AG04449 (cell line): ENCODE data around the gene THOC5.
A peak's percentile ranks its signal among the peaks of the same experiment; 100 is the strongest.

Experiments used
- CTCF ChIA-PET: fragments of 350-600 bp; formaldehyde crosslinking; extraction: SDS; loops from one replicate; lab custom pipeline; 2021; ENCODE audit warnings: antibody characterized with exemption; lab: Yijun Ruan, JAX
- POLR2A ChIA-PET: fragments of 400-600, 350-600 bp; formaldehyde crosslinking; extraction: SDS; loops from one replicate; lab custom pipeline; 2020; ENCODE audit warnings: antibody characterized with exemption, inconsistent platforms; lab: Yijun Ruan, JAX
- DNase-seq: peaks from one replicate; pipeline ENCODE4 v3.0.0-alpha.2; 2010; ENCODE audit warnings: low read depth, low spot score
- H3K4me3 ChIP-seq: 2 replicates; pipeline ENCODE4 v1.5.1; 2011; ENCODE audit warnings: low read depth, mild to moderate bottlenecking, control low read depth, low read length
- TF ChIP-seq, protein P1 (sequence below): IDR thresholded peaks from one replicate; pipeline ENCODE4 v1.5.1; 2011; ENCODE audit warnings: mild to moderate bottlenecking, moderate library complexity, low read length, control low read depth, inconsistent platforms; ENCODE audit not compliant: insufficient read depth; ENCODE audit errors: missing control alignments

Gene THOC5

DNA sequence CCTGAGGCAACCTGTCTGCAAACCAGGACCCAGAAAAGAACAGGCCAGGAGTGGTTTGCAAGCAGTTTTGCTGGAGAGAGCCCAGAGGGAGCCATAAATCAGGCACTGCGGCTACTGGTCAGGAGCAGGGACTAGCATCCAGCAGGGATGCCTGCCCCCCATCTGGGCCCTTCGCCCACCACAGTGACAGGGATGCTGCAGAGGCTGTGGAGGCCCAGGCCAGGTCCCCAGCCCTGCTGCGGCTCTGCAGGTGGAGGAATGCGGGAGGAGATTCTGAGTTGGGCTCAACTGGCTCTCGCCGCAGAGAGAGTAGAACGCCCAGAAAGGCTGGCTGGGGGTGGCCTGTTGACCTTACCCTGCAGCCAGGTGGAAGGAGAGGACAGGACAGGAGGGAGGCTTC lies 89.9 kb downstream of the THOC5 start:
- no peak for DNase-seq
- POLR2A ChIA-PET, result no interaction called here
- CTCF ChIA-PET, result no interaction called here
- TF ChIP-seq, protein P1, sequence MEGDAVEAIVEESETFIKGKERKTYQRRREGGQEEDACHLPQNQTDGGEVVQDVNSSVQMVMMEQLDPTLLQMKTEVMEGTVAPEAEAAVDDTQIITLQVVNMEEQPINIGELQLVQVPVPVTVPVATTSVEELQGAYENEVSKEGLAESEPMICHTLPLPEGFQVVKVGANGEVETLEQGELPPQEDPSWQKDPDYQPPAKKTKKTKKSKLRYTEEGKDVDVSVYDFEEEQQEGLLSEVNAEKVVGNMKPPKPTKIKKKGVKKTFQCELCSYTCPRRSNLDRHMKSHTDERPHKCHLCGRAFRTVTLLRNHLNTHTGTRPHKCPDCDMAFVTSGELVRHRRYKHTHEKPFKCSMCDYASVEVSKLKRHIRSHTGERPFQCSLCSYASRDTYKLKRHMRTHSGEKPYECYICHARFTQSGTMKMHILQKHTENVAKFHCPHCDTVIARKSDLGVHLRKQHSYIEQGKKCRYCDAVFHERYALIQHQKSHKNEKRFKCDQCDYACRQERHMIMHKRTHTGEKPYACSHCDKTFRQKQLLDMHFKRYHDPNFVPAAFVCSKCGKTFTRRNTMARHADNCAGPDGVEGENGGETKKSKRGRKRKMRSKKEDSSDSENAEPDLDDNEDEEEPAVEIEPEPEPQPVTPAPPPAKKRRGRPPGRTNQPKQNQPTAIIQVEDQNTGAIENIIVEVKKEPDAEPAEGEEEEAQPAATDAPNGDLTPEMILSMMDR, result no peak
- no peak overlapping the region for H3K4me3 ChIP-seq

DNA sequence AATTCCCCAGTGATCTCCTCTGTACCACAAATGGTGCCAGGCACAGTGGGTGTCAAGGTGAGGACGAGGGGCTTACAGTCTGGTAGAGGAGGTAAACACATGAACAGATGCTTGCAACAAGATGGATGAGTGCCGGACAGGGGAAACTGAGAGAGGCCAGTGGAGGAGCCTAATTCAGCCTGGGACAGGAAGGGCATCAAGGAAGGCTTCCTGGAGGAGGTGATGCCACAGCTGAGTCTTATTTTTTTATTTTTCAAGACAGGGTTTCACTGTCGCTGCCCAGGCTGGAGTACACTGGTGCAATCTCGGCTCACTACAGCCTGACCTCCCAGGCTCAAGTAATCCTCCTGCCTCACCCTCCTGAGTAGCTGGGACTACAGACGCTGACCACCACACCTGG lies 92.3 kb downstream of the THOC5 start:
- CTCF ChIA-PET, result interaction anchor here (1.2 to 1.6 kb wide), 2 partner anchors 9 to 93 kb away, joined by 3 read pairs; partner anchors contain the start of gene THOC5
- DNase-seq, result no peak
- TF ChIP-seq, protein P1, result no peak
- H3K4me3 ChIP-seq, result no peak overlapping the region
- POLR2A ChIA-PET, result no interaction called here

DNA sequence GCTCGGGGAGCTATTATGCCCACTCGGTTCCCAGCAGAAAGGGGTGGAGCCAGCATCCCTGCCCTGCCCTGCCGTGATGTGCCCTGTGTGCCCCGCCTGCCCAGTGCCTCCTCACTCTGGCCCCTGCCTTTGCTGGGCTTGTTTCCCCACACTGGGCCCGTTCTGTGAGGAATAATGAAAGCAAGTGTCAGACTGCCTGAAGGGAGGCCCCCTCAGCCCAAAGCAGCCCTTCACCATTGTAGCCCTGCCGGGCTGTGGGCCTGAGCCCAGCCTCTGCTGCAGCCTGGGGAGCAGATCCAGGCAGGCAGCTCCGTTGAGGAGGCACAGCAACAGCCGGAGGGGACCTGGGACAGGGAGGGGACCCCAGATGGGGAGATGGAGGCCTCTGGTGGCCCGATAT lies 93.8 kb downstream of the THOC5 start:
- TF ChIP-seq, protein P1, result no peak
- CTCF ChIA-PET, result no interaction called here
- no peak overlapping the region for H3K4me3 ChIP-seq
- no peak for DNase-seq
- POLR2A ChIA-PET, result no interaction called here

DNA sequence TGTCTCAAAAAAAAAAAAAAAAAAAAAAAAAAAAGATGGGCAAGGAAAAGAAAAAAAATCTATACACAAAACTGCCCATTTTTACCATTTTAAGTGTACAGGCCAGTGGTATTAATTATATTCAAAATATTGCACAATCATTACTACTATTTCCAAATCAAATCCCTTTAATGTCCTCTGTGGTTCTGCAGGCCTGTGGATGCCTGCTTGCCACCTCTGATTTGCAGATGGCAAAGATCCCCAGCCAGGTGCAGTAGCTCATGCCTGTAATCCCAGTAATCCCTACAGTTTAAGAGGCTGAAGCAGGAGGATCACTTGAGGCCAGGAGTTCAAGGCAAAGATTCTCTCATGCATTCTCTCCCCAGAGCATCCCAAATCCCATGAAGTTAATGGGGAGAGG lies 95.0 kb downstream of the THOC5 start:
- POLR2A ChIA-PET, result no interaction called here
- no peak overlapping the region for H3K4me3 ChIP-seq
- no peak for DNase-seq
- TF ChIP-seq, protein P1, result no peak
- CTCF ChIA-PET, result no interaction called here

DNA sequence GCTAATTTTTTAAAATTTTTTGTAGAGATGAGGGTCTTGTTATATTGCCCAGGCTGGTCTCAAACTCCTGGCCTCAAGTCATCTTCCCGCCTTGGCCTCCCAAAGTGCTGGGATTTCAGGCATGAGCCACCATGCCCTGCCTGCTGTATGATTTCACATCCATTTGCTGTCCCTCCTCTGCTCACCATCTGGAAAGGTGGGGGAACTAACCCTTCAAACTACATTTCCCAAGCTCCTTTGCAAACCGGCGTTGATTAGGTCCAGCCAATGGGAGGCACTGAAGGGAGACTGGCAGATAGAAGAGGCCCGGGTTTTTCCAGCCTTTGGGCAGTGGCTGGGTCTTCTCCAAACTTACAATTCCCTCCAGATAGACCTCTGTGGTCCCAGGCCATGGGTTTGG lies 95.8 kb downstream of the THOC5 start:
- H3K4me3 ChIP-seq, result no peak overlapping the region
- TF ChIP-seq, protein P1, result no peak
- DNase-seq, result no peak
- ChIA-PET CTCF (no interaction called here), POLR2A (no interaction called here)

DNA sequence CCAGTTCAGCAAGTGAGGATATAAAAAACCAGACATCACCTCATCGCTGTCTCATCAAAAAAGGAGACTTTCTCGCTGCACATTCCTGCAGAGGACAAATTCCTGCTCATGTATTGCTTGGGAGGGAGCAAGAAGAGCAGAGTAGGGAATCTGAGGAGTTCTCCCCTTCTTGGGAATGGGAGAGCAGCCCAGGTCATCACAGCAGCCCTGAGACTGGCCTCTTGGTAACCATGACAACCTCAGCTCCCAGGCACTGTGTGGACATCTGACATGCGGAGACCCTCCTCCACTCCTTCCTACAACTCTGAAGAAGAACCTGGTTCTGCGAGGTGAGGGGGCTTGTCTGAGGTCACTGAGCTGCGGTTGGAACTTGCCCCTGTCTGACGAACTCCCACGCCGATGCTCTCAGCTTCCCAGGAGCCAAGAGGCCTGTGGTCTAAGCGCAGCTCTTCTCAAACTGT lies 97.3 kb downstream of the THOC5 start:
- CTCF ChIA-PET, result no interaction called here
- DNase-seq, result peak; percentile 36
- no peak overlapping the region for H3K4me3 ChIP-seq
- POLR2A ChIA-PET, result no interaction called here
- TF ChIP-seq, protein P1, result no peak
